Activated gamma-delta T cell treated with Interleukin-2 at 50 U/mL for 16 hours (primary cell): ENCODE measurements around the gene RASGRP2.

Source experiments
- DNase-seq: peaks from one replicate; pipeline ENCODE4 v3.0.0-alpha.2; 2020

The RASGRP2 gene

DNA sequence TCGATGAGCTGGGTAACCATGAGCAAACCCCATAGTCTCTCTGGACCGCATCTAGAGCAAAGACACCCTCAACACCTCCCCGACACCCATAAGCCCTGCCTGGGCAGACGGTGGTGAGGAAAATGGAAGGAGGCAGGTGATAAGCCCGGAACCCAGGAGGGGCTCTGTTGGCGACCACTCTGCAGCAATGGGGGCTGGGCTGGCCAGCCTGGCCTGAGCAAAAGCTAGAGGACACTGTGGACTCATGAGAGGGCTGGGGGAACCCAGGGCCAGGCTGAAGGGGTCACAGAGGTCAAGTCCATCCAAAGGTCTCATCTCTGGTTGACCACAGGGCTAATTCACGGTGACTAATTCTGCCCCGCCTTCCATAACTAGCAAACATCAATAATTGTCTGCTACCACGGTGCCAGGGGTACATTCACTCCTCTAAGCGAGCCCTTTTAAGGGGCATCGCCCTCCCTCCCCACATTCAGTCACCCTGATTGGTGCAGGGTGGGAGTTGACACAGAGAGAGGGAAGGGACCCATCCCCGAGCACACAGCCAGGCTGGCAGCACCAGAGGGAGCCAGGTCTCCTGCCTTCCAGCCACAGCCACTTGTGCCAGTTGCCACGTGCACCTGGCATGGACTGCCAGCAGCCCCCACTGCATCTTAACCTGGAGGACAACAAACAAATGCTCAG, 11.9 kb upstream of the RASGRP2 start:
- no peak for DNase-seq

DNA sequence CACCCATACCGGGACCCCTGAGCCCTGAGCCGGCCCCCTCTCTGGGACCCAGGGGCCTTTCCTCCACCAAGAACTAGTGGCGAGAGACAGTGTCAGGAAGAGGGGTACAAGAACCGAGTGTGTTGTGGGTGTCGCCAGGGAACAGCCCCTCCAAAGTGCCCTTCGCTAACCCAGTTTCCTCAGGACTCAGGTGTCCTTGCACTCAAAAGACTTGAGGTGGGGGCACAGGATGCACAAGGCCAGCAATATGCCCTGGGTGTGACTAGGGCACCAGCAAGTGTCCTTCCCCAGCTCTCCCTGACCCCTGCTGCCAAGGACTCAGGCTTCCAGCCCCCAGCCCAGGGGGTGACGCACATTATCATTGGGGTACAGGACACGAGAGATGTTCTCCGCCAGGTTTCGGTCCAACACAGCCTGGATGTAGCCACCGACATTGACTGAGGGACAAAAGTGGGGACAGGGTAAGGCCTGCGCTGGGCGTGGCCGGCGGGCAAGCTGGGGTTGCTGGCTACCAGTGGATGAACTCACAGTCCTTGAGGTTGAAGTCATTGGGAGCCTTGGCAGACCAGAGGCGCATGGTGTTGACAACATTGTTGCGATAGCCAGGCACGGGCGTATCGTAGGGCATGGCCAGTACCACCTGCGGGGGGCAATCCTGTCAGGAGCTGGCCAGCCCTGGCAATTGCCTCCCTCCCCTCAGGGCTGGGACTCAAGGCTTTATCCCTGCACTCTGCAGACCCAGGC, 11.1 kb upstream of the RASGRP2 start:
- DNase-seq = no peak

DNA sequence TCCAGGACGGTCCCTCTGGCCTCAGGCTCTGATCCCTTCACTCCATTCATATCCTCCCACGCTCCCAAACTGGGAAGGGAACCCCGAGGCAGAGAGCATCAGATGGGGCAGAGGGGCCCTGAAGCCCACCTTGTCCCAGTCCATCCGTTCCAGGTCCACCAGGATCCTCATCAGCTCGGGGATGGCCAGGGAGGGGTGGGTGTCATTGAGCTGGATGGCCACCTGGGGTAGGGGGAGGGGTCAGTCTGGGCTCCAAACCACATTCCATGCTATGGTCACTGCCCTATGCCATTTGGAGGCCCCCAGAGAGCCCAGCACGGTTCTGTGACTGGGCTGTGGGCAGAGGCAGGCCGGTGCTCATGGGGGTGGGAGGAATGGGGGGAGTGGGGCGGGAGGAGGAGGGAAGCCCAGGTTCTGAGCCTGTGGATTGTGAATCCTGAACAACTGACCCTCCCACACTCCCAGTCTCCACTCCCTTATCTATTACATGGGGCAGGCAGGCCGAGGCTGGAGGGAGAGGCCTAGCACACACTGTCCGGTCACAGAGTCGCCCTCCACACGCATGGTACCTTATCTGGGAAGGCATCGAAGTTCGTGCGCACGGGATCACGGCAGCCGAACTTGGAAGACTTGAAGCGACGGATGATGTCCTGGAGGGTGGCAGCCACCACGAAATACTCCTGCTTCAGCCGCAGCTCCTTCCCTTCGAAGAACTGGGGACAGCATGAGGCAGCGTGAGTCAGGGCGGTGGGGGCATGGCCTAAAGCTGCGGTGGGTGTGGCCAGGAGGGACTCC, 10.4 kb upstream of the RASGRP2 start:
- no peak for DNase-seq

DNA sequence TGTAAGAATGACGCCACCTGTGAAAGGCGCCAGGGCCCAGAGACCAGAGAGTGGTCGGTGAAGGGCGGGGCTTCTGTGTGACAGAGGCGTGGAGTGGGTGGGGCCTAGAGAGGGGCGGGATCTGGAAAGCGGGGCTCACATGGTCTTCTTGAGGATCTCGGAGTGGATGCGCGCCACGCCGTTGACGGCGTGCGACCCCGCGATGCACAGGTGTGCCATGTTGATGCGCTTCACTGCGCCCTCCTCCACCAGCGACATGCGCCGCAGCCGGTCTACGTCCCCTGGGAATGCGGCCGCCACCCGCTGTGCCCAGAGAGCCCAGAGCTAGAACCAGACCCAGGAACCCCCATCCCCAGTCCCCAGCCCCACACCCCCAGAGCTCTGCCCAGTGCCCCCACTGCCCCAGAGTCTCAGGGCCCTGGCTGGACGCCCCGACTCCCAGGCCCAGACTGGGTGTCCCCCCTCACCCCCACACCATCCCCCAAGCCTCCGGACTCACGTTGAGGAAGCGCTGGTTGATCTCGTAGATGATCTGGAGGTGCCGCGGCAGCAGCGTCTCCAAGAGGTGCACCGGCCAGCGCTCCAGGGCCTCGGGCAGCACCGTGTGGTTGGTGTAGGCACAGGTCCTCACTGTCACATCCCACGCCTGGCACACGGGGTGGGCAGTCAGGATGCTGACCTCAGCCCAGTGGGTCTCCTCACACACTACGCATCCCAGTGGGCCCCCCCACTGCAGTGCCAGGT, 9.6 kb upstream of the RASGRP2 start:
- no peak for DNase-seq

DNA sequence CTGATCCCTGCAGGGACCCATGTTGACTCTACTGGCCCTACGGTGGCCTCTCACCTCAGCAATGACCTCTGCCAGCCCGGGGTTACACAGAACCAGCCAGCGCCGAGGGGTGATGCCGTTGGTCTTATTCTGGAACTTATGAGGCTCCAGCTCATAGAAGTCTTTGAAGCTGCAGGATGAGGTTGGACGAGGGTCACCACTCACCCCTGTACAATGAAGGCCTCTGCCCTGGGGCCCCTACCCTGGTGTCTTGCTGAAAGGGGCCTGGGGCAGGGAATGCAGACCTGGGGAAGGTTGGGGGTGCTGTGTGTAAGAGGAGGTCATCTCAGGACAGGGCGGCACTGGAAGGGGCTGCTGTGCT, 9.1 kb upstream of the RASGRP2 start:
- no peak for DNase-seq

DNA sequence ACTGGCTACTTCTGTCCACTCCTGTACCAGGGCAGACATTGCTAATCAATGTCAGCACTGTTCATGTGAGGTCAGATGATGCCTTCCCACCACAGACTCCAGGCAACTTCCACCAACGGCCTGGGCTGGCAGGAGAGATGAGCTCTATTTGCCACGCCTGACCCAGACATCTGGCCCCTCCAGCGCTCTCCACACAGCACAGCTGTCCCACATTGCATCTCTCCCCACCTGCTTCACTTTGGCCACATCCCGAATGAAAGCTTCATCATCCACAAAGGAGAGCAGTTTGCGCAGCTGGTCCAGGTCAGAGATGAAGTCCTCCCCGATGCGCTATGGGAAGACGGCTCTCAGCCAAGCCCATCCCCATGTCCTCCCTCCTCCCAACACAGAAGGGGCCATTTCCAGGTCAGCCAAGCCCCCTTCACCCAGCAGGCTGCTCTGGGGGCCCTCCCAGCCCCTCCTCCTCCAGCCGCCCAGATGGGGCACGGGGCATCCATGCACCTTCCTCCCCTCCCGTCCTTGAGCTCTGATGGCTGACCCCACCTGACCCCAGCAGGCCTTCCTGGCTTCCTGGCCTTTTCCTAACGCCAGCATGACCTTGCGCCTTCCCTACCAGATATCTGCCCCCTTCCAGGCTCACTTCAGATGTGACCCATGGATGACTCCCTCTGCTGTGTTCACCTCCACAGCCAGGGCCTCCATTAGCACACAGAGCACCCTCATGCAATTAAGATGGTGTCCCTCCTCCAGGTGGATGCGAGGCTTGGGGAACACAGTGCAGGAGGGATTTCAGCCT, 8.4 kb upstream of the RASGRP2 start:
- DNase-seq = no peak

- no peak for DNase-seq
Measured at GRCh38 chr11:64751580-64751979, 7.6 kb upstream of the RASGRP2 start.

DNA sequence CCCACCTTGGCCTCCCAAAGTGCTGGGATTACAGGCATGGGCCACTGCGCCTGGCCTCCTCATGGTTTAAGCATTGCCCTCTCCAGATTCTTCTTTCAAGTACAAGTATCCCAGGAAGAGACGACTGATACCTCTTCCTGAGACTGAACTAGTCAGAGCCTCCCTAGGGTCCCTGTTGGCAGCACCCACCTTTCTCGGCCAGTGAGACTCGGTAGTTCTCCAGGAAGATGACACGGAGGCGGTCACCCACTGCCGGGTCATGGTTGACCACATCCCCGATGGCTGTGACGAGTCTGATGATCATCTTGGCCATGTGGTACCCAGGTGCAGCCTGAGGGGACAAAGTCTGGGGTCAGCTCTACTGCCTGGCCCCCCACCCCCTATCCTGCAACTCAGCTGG, 7.2 kb upstream of the RASGRP2 start:
- no peak for DNase-seq

GRCh38 chr11:64750361-64751054, 6.6 kb upstream of the RASGRP2 start:
- DNase-seq = no peak

GRCh38 chr11:64747961-64748665, 4.2 kb upstream of the RASGRP2 start:
- DNase-seq = peak; percentile 3

GRCh38 chr11:64746486-64746885, 2.5 kb upstream of the RASGRP2 start:
- DNase-seq = no peak

DNA sequence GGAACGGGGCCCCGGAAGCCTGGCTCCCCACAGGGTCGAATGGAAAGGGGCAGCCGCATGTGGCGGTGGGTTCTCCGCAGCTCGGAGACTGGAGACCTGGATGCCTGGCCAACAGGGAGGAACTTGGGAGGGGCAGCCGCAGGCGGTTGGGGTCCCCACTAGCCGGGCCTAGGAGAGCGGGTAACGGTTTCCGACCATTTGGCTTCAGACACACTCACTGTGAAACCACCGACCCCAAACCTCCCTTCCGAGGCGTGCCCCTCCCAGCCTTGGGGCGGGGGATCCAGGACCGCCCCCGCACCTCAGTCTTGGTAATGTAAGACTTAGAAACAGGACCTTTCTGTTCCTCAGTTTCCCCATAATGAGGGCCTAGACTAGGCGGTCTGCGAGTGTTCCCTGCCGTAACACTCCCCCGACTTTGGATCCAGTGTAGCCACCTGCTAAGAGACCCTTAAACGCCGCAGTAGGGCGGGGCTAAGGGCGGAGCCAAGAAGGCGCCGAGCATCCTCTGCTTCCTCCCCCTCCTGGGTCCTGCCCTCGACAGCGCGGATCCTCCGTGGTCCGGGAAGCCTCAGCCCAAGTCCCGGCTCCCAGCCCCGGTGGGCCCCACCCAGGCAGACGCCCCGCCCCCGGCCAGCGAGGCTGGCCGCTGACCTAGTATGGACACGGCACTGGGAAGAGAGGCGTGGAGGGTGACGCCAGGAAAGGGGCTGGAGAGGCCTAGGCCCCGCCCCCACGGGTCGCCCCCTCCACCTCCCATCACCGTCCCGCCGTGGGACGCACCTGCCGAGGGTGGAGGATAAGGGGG, 1.8 kb upstream of the RASGRP2 start:
- peak; percentile 86 for DNase-seq

GRCh38 chr11:64745189-64745520, 1.2 kb upstream of the RASGRP2 start:
- DNase-seq = peak; percentile 92

DNA sequence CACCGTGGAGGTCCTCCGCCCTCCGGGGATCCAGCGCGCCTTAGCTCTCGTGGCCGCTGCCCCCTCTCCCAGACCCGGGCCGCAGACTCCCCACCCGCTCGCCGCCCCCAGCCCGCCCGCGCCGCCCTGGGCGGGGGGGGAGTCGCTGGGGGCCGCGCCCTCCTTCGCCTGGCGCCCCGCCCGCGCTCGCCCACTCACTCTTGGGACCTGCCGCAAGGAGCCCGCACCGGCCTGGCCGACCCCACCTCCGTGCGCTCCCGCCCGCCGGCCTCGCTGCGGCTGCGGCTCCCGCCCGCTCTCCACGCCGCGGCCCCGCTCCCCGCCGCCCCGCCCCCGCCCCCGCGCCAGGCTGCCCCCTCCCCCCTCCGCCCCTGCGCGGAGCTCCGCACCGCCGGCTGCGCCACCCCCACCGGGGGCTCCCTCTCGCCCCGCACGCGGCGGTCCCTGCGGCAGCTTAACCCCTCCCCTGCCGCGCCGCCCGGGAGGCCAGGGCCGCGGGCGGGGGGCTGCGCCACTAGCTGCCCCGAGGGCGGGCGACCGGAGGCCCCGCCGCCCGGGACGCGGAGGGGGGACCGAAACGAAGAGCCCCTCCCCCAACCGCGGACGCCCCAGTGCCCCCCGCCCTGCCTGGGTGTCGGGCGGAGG, 724 bp upstream of the RASGRP2 start:
- DNase-seq = peak; percentile 50

GRCh38 chr11:64742889-64743590, 902 bp downstream of the RASGRP2 start:
- peak; percentile 75 for DNase-seq

GRCh38 chr11:64742087-64742888, 1.7 kb downstream of the RASGRP2 start:
- no peak for DNase-seq

GRCh38 chr11:64741375-64742086, 2.4 kb downstream of the RASGRP2 start:
- no peak for DNase-seq

- no peak for DNase-seq
Measured at GRCh38 chr11:64739871-64740270, 4.1 kb downstream of the RASGRP2 start.
